GM23338 (cell line): ENCODE measurements around the gene TECPR2. TPM values are rescaled to one million over a fixed set of nuclear protein-coding genes. Genes with fewer than 3 reads are reported as not detected.

Experiments
- ATAC-seq: fragments of 200-7000 bp; cut with Tn5 transposase; 3 replicates; pipeline ENCODE4 v1.9.1; 2020
- DNase-seq: peaks from one replicate; pipeline ENCODE4 v3.0.0-alpha.2; 2015; ENCODE audit warnings: low spot score
- H2AFZ ChIP-seq: fragments of 200-600 bp; sonication (generic); 2 replicates; pipeline ENCODE4 v1.8.0; 2016; ENCODE audit warnings: antibody characterized with exemption, mild to moderate bottlenecking, moderate library complexity
- H3F3A ChIP-seq: fragments of 200-600 bp; sonication (generic); replicated peaks from 2 replicates; pipeline ENCODE4 v1.8.0; 2017; ENCODE audit warnings: antibody characterized with exemption, mixed run types, low read depth
- H3K27ac ChIP-seq: fragments of 200-600 bp; sonication (generic); 2 replicates; pipeline ENCODE4 v1.6.1; 2016; ENCODE audit warnings: low read depth
- H3K27me3 ChIP-seq: fragments of 200-600 bp; sonication (generic); 2 replicates; pipeline ENCODE4 v1.8.0; 2016; ENCODE audit warnings: mild to moderate bottlenecking, mixed run types, moderate library complexity; ENCODE audit not compliant: insufficient read depth
- H3K36me3 ChIP-seq: fragments of 200-600 bp; sonication (generic); 2 replicates; pipeline ENCODE4 v1.8.0; 2016; ENCODE audit warnings: mild to moderate bottlenecking; ENCODE audit not compliant: insufficient read depth
- H3K4me1 ChIP-seq: fragments of 200-600 bp; sonication (generic); 2 replicates; pipeline ENCODE4 v1.8.0; 2016; ENCODE audit warnings: mild to moderate bottlenecking, moderate library complexity; ENCODE audit not compliant: insufficient read depth
- H3K4me2 ChIP-seq: fragments of 200-600 bp; sonication (generic); 2 replicates; pipeline ENCODE4 v1.7.1; 2017; ENCODE audit warnings: mixed run types
- H3K4me3 ChIP-seq: fragments of 200-600 bp; sonication (generic); 2 replicates; pipeline ENCODE4 v1.6.1; 2016; ENCODE audit warnings: mixed run types
- H3K79me2 ChIP-seq: fragments of 200-600 bp; sonication (generic); replicated peaks from 2 replicates; pipeline ENCODE4 v1.8.0; 2017; ENCODE audit warnings: mild to moderate bottlenecking; ENCODE audit not compliant: insufficient read depth
- H3K9me2 ChIP-seq: fragments of 200-600 bp; sonication (generic); 2 replicates; pipeline ENCODE4 v1.8.0; 2017; ENCODE audit not compliant: insufficient read depth
- H4K20me1 ChIP-seq: fragments of 200-600 bp; sonication (generic); replicated peaks from 2 replicates; pipeline ENCODE4 v1.8.0; 2017; ENCODE audit warnings: mild to moderate bottlenecking; ENCODE audit not compliant: insufficient read depth
- H3K27ac Mint-ChIP-seq: 2 replicates; pipeline ENCODE4 v1.8.0; 2020; ENCODE audit warnings: inconsistent platforms, mild to moderate bottlenecking, moderate library complexity, mixed read lengths
- H3K27me3 Mint-ChIP-seq: 3 replicates; pipeline ENCODE4 v1.8.0; 2022; ENCODE audit warnings: low read depth, mild to moderate bottlenecking, moderate library complexity, mixed read lengths, inconsistent platforms; ENCODE audit not compliant: insufficient read depth, poor library complexity
- H3K36me3 Mint-ChIP-seq: 3 replicates; pipeline ENCODE4 v1.8.0; 2021; ENCODE audit warnings: low read depth, mild to moderate bottlenecking, inconsistent platforms, moderate library complexity, mixed read lengths
- H3K4me1 Mint-ChIP-seq: 3 replicates; pipeline ENCODE4 v1.8.0; 2020; ENCODE audit warnings: mild to moderate bottlenecking, inconsistent platforms, mixed read lengths
- H3K4me3 Mint-ChIP-seq: 3 replicates; pipeline ENCODE4 v1.8.0; 2021; ENCODE audit warnings: moderate library complexity, mild to moderate bottlenecking, inconsistent platforms, mixed read lengths
- H3K9me3 Mint-ChIP-seq: 3 replicates; pipeline ENCODE4 v1.8.0; 2020; ENCODE audit warnings: moderate library complexity, mild to moderate bottlenecking, inconsistent platforms, mixed read lengths
- CREB1 ChIP-seq: fragments of 250-450 bp; sonication (Bioruptor Pico); IDR thresholded peaks from 2 replicates; pipeline ENCODE4 v1.5.0; 2020; ENCODE audit warnings: low read depth, mild to moderate bottlenecking, moderate library complexity
- EZH2 ChIP-seq: fragments of 200-600 bp; sonication (generic); IDR thresholded peaks from one replicate; pipeline ENCODE4 v1.8.0; 2017; ENCODE audit warnings: antibody characterized with exemption, mild to moderate bottlenecking, low read depth; ENCODE audit not compliant: unreplicated experiment
- EZH2phosphoT487 ChIP-seq: fragments of 200-600 bp; sonication (generic); IDR thresholded peaks from one replicate; pipeline ENCODE4 v1.8.1; 2018; ENCODE audit warnings: antibody characterized with exemption; ENCODE audit not compliant: unreplicated experiment
- JUNB ChIP-seq: IDR thresholded peaks from one replicate; pipeline ENCODE4 v1.6.1; 2016; ENCODE audit warnings: antibody characterized with exemption; ENCODE audit not compliant: unreplicated experiment
- NANOG ChIP-seq: IDR thresholded peaks from 2 replicates; pipeline ENCODE4 v1.6.1; 2016; ENCODE audit warnings: antibody characterized with exemption, borderline replicate concordance
- POLR2AphosphoS5 ChIP-seq: IDR thresholded peaks from 2 replicates; pipeline ENCODE4 v1.6.1; 2016; ENCODE audit warnings: antibody characterized with exemption, low read depth
- STAT1 ChIP-seq: IDR thresholded peaks from one replicate; pipeline ENCODE4 v1.6.1; 2016; ENCODE audit warnings: antibody characterized with exemption; ENCODE audit not compliant: unreplicated experiment
- ZNF114 ChIP-seq: fragments of 250-450 bp; sonication (Bioruptor Pico); IDR thresholded peaks from 2 replicates; pipeline ENCODE4 v1.5.0; 2020; ENCODE audit warnings: mild to moderate bottlenecking, moderate library complexity
- ZNF331 ChIP-seq: fragments of 250-450 bp; sonication (Bioruptor Pico); IDR thresholded peaks from 2 replicates; pipeline ENCODE4 v1.5.0; 2020; ENCODE audit warnings: low read depth, mild to moderate bottlenecking, moderate library complexity
- polyA plus RNA-seq: library from polyadenylated mRNA; unstranded; fragments of >200 nt; fragmentation: Nextera tagmentation; extraction: Ambion mirVana; gene quantifications from 2 replicates; pipeline ENCODE4 v1.2.1, GENCODE V29; 2016
- total RNA-seq: library from RNA; depleted of rRNA; stranded (reverse); fragments of >200 nt; shearing (Covaris generic); gene quantifications from 2 replicates; pipeline ENCODE4 v1.2.3, GENCODE V29; 2014
- TF ChIP-seq, protein P1 (sequence below): fragments of 250-450 bp; sonication (Bioruptor Pico); IDR thresholded peaks from 2 replicates; pipeline ENCODE4 v1.5.0; 2020; ENCODE audit warnings: mild to moderate bottlenecking, moderate library complexity
- TF ChIP-seq, protein P2 (sequence below): IDR thresholded peaks from 2 replicates; pipeline ENCODE4 v1.6.1; 2016; ENCODE audit warnings: antibody characterized with exemption
- TF ChIP-seq, protein P3 (sequence below), 2 experiments: fragments of 200-600 bp in 1 of 2; sonication (generic) in 1 of 2; conservative IDR thresholded peaks; 2 replicates each; pipeline versions ENCODE4 v1.5.1 to v1.6.1; 2016 to 2017; ENCODE audit warnings: antibody characterized with exemption in 2 of 2, low read depth in 2 of 2, mild to moderate bottlenecking in 2 of 2, moderate library complexity in 1 of 2
- TF ChIP-seq, protein P4 (sequence below): IDR thresholded peaks from one replicate; pipeline ENCODE4 v1.6.1; 2018; ENCODE audit warnings: antibody characterized with exemption; ENCODE audit not compliant: unreplicated experiment

Gene TECPR2
- total and polyA plus RNA-seq, 2 experiments from 2014 or later: 4.8 to 20.5 TPM

DNA sequence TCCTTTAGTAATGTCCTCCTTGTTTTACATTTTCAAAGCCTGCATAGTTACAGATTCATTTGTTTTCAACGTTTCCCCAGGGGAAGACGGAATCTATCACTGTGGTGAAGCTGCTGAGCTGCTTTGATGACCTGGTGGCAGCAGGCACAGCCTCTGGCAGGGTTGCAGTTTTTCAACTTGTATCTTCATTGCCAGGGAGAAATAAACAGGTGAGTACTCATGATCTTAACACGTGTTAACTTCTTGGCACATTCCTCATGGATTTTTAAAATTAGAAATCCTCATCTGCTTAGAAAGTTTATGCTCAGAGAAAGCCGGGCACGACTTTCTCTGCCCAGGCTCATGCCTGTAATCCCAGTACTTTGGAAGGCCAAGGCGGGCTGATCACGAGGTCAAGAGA lies 44.5 kb downstream of the TECPR2 start:
- peak overlapping the region; percentile 53 for H3K27ac Mint-ChIP-seq

More for the DNA sequence above, 44.5 kb downstream of the TECPR2 start:
- H3K27me3 ChIP-seq: no peaks in the 10 kb centered on the region
- H3K4me1 ChIP-seq: peaks cover 16% of the 10 kb centered on the region
- peaks cover 35% of the 10 kb centered on the region for H3K36me3 Mint-ChIP-seq
- H3K36me3 ChIP-seq: 0 out of 2 replicates have a peak, but pooled peaks cover 6% of the 10 kb centered on the region
- H3K9me3 Mint-ChIP-seq: peaks cover 14% of the 10 kb centered on the region
- H3K4me1 Mint-ChIP-seq: peaks cover 24% of the 10 kb centered on the region
- no peak overlapping the region for H2AFZ ChIP-seq
- no peaks in the 10 kb centered on the region for H3K9me2 ChIP-seq
- peaks cover 1% of the 10 kb centered on the region for H3K27me3 Mint-ChIP-seq
- 0 out of 2 replicates have a peak overlapping the region, but pooled peaks have one; percentile 29 for H3K27ac ChIP-seq
- H3K4me3 Mint-ChIP-seq: no peak overlapping the region
- TF ChIP-seq POLR2AphosphoS5: no peak
- TF ChIP-seq, protein P1, sequence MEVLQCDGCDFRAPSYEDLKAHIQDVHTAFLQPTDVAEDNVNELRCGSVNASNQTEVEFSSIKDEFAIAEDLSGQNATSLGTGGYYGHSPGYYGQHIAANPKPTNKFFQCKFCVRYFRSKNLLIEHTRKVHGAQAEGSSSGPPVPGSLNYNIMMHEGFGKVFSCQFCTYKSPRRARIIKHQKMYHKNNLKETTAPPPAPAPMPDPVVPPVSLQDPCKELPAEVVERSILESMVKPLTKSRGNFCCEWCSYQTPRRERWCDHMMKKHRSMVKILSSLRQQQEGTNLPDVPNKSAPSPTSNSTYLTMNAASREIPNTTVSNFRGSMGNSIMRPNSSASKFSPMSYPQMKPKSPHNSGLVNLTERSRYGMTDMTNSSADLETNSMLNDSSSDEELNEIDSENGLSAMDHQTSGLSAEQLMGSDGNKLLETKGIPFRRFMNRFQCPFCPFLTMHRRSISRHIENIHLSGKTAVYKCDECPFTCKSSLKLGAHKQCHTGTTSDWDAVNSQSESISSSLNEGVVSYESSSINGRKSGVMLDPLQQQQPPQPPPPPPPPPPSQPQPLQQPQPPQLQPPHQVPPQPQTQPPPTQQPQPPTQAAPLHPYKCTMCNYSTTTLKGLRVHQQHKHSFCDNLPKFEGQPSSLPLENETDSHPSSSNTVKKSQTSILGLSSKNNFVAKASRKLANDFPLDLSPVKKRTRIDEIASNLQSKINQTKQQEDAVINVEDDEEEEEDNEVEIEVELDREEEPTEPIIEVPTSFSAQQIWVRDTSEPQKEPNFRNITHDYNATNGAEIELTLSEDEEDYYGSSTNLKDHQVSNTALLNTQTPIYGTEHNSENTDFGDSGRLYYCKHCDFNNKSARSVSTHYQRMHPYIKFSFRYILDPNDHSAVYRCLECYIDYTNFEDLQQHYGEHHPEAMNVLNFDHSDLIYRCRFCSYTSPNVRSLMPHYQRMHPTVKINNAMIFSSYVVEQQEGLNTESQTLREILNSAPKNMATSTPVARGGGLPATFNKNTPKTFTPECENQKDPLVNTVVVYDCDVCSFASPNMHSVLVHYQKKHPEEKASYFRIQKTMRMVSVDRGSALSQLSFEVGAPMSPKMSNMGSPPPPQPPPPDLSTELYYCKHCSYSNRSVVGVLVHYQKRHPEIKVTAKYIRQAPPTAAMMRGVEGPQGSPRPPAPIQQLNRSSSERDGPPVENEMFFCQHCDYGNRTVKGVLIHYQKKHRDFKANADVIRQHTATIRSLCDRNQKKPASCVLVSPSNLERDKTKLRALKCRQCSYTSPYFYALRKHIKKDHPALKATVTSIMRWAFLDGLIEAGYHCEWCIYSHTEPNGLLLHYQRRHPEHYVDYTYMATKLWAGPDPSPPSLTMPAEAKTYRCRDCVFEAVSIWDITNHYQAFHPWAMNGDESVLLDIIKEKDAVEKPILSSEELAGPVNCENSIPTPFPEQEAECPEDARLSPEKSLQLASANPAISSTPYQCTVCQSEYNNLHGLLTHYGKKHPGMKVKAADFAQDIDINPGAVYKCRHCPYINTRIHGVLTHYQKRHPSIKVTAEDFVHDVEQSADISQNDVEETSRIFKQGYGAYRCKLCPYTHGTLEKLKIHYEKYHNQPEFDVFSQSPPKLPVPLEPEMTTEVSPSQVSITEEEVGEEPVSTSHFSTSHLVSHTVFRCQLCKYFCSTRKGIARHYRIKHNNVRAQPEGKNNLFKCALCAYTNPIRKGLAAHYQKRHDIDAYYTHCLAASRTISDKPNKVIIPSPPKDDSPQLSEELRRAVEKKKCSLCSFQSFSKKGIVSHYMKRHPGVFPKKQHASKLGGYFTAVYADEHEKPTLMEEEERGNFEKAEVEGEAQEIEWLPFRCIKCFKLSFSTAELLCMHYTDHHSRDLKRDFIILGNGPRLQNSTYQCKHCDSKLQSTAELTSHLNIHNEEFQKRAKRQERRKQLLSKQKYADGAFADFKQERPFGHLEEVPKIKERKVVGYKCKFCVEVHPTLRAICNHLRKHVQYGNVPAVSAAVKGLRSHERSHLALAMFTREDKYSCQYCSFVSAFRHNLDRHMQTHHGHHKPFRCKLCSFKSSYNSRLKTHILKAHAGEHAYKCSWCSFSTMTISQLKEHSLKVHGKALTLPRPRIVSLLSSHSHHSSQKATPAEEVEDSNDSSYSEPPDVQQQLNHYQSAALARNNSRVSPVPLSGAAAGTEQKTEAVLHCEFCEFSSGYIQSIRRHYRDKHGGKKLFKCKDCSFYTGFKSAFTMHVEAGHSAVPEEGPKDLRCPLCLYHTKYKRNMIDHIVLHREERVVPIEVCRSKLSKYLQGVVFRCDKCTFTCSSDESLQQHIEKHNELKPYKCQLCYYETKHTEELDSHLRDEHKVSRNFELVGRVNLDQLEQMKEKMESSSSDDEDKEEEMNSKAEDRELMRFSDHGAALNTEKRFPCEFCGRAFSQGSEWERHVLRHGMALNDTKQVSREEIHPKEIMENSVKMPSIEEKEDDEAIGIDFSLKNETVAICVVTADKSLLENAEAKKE (CRISPR knock-in tag): no peak
- TF ChIP-seq ZNF114 (CRISPR knock-in tag): no peak
- TF ChIP-seq, protein P2, sequence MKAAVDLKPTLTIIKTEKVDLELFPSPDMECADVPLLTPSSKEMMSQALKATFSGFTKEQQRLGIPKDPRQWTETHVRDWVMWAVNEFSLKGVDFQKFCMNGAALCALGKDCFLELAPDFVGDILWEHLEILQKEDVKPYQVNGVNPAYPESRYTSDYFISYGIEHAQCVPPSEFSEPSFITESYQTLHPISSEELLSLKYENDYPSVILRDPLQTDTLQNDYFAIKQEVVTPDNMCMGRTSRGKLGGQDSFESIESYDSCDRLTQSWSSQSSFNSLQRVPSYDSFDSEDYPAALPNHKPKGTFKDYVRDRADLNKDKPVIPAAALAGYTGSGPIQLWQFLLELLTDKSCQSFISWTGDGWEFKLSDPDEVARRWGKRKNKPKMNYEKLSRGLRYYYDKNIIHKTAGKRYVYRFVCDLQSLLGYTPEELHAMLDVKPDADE: no peak
- no peak for TF ChIP-seq EZH2phosphoT487
- TF ChIP-seq STAT1: no peak
- no peak for TF ChIP-seq JUNB
- TF ChIP-seq EZH2: no peak
- no peak for TF ChIP-seq ZNF331 (CRISPR knock-in tag)
- TF ChIP-seq, protein P3, sequence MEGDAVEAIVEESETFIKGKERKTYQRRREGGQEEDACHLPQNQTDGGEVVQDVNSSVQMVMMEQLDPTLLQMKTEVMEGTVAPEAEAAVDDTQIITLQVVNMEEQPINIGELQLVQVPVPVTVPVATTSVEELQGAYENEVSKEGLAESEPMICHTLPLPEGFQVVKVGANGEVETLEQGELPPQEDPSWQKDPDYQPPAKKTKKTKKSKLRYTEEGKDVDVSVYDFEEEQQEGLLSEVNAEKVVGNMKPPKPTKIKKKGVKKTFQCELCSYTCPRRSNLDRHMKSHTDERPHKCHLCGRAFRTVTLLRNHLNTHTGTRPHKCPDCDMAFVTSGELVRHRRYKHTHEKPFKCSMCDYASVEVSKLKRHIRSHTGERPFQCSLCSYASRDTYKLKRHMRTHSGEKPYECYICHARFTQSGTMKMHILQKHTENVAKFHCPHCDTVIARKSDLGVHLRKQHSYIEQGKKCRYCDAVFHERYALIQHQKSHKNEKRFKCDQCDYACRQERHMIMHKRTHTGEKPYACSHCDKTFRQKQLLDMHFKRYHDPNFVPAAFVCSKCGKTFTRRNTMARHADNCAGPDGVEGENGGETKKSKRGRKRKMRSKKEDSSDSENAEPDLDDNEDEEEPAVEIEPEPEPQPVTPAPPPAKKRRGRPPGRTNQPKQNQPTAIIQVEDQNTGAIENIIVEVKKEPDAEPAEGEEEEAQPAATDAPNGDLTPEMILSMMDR (conservative IDR thresholded peaks at IDR 0.05; ENCODE audit: low read depth in 2 of 2): no peak
- TF ChIP-seq NANOG: no peak
- no peak for TF ChIP-seq CREB1 (CRISPR knock-in tag)
- TF ChIP-seq, protein P4, sequence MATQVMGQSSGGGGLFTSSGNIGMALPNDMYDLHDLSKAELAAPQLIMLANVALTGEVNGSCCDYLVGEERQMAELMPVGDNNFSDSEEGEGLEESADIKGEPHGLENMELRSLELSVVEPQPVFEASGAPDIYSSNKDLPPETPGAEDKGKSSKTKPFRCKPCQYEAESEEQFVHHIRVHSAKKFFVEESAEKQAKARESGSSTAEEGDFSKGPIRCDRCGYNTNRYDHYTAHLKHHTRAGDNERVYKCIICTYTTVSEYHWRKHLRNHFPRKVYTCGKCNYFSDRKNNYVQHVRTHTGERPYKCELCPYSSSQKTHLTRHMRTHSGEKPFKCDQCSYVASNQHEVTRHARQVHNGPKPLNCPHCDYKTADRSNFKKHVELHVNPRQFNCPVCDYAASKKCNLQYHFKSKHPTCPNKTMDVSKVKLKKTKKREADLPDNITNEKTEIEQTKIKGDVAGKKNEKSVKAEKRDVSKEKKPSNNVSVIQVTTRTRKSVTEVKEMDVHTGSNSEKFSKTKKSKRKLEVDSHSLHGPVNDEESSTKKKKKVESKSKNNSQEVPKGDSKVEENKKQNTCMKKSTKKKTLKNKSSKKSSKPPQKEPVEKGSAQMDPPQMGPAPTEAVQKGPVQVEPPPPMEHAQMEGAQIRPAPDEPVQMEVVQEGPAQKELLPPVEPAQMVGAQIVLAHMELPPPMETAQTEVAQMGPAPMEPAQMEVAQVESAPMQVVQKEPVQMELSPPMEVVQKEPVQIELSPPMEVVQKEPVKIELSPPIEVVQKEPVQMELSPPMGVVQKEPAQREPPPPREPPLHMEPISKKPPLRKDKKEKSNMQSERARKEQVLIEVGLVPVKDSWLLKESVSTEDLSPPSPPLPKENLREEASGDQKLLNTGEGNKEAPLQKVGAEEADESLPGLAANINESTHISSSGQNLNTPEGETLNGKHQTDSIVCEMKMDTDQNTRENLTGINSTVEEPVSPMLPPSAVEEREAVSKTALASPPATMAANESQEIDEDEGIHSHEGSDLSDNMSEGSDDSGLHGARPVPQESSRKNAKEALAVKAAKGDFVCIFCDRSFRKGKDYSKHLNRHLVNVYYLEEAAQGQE: no peak
- DNase-seq: no peak
- no peak overlapping the region for H3K4me3 ChIP-seq
- H3K4me2 ChIP-seq: no peak overlapping the region
- H3K79me2 ChIP-seq: no peaks in the 10 kb centered on the region
- no peaks in the 10 kb centered on the region; the same call in 1 of the 2 replicates for H3F3A ChIP-seq
- no peaks in the 10 kb centered on the region for H4K20me1 ChIP-seq
- ATAC-seq: no peak
